Activated CD4-positive, alpha-beta T cell treated with anti-CD3 and anti-CD28 coated beads, Interleukin-2, amount 50 U/mL, for 48 hours (primary cell): ENCODE results near the gene TAPBP.
"Not testable (repeated sequence)": the region's sequence is repeated elsewhere in the genome, so short reads cannot be mapped to it uniquely, and the experiment has no call there.

Experiments used
- DNase-seq, 2 experiments: peaks; one replicate each; pipeline ENCODE4 v3.0.0-alpha.2; 2020

Gene TAPBP

GRCh38 chr6:33273924-33274902 lies 39.7 kb downstream of the TAPBP start:
- no peak for DNase-seq

GRCh38 chr6:33273129-33273923 lies 40.6 kb downstream of the TAPBP start:
- DNase-seq: no peak

- no peak for DNase-seq
Observed at GRCh38 chr6:33272275-33273128, 41.4 kb downstream of the TAPBP start.

- peak; percentile 86 to 91 for DNase-seq
Observed at GRCh38 chr6:33271468-33272274, 42.2 kb downstream of the TAPBP start, which contains the start of the genes RPS18 and VPS52. TSS of gene RPS18 (plus strand) at chr6:33272075. CDS start at chr6:33272120, 45 bp downstream. TSS of gene VPS52 (minus strand) at chr6:33271876. CDS start at chr6:33271675, 201 bp downstream.

GRCh38 chr6:33271117-33271467 lies 42.8 kb downstream of the TAPBP start:
- no peak for DNase-seq

GRCh38 chr6:33264015-33264414 lies 49.9 kb downstream of the TAPBP start:
- no peak for DNase-seq

GRCh38 chr6:33262490-33262889 lies 51.4 kb downstream of the TAPBP start:
- not testable (repeated sequence) for DNase-seq

GRCh38 chr6:33259032-33259431 lies 54.8 kb downstream of the TAPBP start:
- no peak for DNase-seq

- no peak for DNase-seq
Observed at GRCh38 chr6:33254591-33254990, 59.3 kb downstream of the TAPBP start.

- DNase-seq: no peak
Observed at GRCh38 chr6:33252759-33253158, 61.1 kb downstream of the TAPBP start.

GRCh38 chr6:33251395-33252012 lies 62.4 kb downstream of the TAPBP start:
- peak in 1 of 2 experiments; percentile 31 for DNase-seq

GRCh38 chr6:33250731-33251130 lies 63.1 kb downstream of the TAPBP start:
- no peak for DNase-seq

- peak; percentile 13 to 32 for DNase-seq
Observed at GRCh38 chr6:33249732-33250630, 63.9 kb downstream of the TAPBP start.
